Esophagus (tissue), 2 donors: ENCODE measurements around the gene AK8. TPM values are rescaled to one million over a fixed set of nuclear protein-coding genes. Genes with fewer than 3 reads are reported as not detected.

Experiments used
- polyA plus RNA-seq, 2 donors: library from polyadenylated mRNA; stranded (reverse); fragments of 200-250 nt; gene quantifications; one replicate each; pipeline ENCODE4 v1.2.3, GENCODE V29; 2013
- donor health status: healthy with polysubstance abuse.
- donor health status: Bipolar disorder and iron deficiency.

The AK8 gene
- polyA plus RNA-seq, 2 donors, result 0.39 to 0.58 TPM

Other genes with a start within 250 kb of the AK8 start
- 1 to 10 TPM; 6.6 to 8.0 TPM for gene DDX31, start 208.3 kb downstream of the AK8 start, polyA plus RNA-seq
- 1 to 10 TPM; 2.1 to 3.8 TPM for gene GTF3C4, start 207.8 kb downstream of the AK8 start, polyA plus RNA-seq
- 1 to 10 TPM; 6.3 to 6.5 TPM for gene SPACA9, start 614 bp upstream of the AK8 start, polyA plus RNA-seq
- 10 to 100 TPM in 1 of 2 donors, 1 to 10 TPM in 1; 8.9 to 14.3 TPM for gene TSC1, start 66.3 kb upstream of the AK8 start, polyA plus RNA-seq
- under 1 TPM; 0.02 TPM for gene GFI1B, start 100.4 kb upstream of the AK8 start, polyA plus RNA-seq
- gene GTF3C5, start 152.7 kb upstream of the AK8 start, polyA plus RNA-seq, result 10 to 100 TPM; 46.3 to 64.0 TPM
- gene CEL, start 183.7 kb upstream of the AK8 start, polyA plus RNA-seq, result 1 to 10 TPM; 2.1 to 3.3 TPM
- 10 to 100 TPM; 47.8 to 67.9 TPM for gene RALGDS, start 243.0 kb upstream of the AK8 start, polyA plus RNA-seq